Stimulated activated naive CD8-positive, alpha-beta T cell treated with anti-CD3 and anti-CD28 coated beads, Interleukin-15, amount 100 ng/mL, for 72 hours (primary cell): ENCODE measurements around the gene MACROD2.

ENCODE experiments used
- ATAC-seq: fragments of 150-1000 bp; cut with Tn5 transposase; 2 replicates; pipeline ENCODE4 v1.10.0; 2021; ENCODE audit warnings: mild to moderate bottlenecking, moderate library complexity
- DNase-seq, 2 donors: peaks; one replicate each; pipeline ENCODE4 v3.0.0; 2021 to 2022
- H3K27ac Mint-ChIP-seq, 2 donors: one replicate each; pipeline ENCODE4 v1.8.0; 2022; ENCODE audit warnings: mild to moderate bottlenecking in 2 of 2, mixed read lengths in 2 of 2, moderate library complexity in 2 of 2
- H3K27me3 Mint-ChIP-seq: one replicate; pipeline ENCODE4 v1.8.0; 2022; ENCODE audit warnings: mixed read lengths
- H3K4me1 Mint-ChIP-seq: one replicate; pipeline ENCODE4 v1.8.0; 2022; ENCODE audit warnings: mild to moderate bottlenecking, mixed read lengths
- H3K4me3 Mint-ChIP-seq, 2 donors: one replicate each; pipeline ENCODE4 v1.8.0; 2022; ENCODE audit warnings: mild to moderate bottlenecking in 2 of 2, mixed read lengths in 2 of 2, moderate library complexity in 1 of 2
- H3K9me3 Mint-ChIP-seq, 2 donors: one replicate each; pipeline ENCODE4 v1.8.0; 2022; ENCODE audit warnings: mixed read lengths in 2 of 2

Gene MACROD2

DNA sequence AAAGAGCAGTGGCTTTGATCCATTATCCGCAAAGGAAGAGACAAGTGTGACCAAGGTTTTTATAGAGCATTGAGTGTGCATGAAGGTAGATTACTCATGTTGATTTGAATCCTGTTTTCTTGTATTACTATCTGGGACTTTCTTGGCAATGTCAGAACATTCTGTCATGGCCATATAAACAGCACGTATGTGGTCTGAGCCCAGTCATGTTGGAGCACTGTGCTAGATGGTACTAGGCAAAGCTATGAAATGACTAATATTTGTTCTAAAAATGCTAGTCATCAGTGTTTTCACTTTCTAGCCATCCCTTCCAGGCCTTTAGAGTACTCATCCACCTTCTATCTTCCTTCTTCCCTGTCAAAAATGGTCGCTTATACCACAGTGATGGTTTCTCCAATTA, 620.7 kb downstream of the MACROD2 start:
- peaks cover 15 to 18% of the 10 kb centered on the region in 2 donors for H3K9me3 Mint-ChIP-seq
- H3K27ac Mint-ChIP-seq, result no peak overlapping the region
- DNase-seq (no peak), ATAC-seq (no peak)
- no peak overlapping the region for H3K4me3 Mint-ChIP-seq
- no peaks in the 10 kb centered on the region for H3K4me1 Mint-ChIP-seq
- H3K27me3 Mint-ChIP-seq, result no peaks in the 10 kb centered on the region

- DNase-seq (no peak), ATAC-seq (no peak)
- Mint-ChIP-seq H3K9me3 (peaks cover 15 to 18% of the 10 kb centered on the region in 2 donors), H3K4me3 (no peak overlapping the region), H3K27ac (no peak overlapping the region), H3K27me3 (no peaks in the 10 kb centered on the region), H3K4me1 (no peaks in the 10 kb centered on the region)
These were observed 621.8 kb downstream of the MACROD2 start for GRCh38 chr20:14617123-14617522.

GRCh38 chr20:14619411-14619810, 624.1 kb downstream of the MACROD2 start:
- ATAC-seq, result no peak
- H3K9me3 Mint-ChIP-seq, result peaks cover 18% of the 10 kb centered on the region in 2 donors
- no peaks in the 10 kb centered on the region for H3K27me3 Mint-ChIP-seq
- H3K4me3 Mint-ChIP-seq, result no peak overlapping the region
- no peak overlapping the region for H3K27ac Mint-ChIP-seq
- H3K4me1 Mint-ChIP-seq, result no peaks in the 10 kb centered on the region
- no peak for DNase-seq

DNA sequence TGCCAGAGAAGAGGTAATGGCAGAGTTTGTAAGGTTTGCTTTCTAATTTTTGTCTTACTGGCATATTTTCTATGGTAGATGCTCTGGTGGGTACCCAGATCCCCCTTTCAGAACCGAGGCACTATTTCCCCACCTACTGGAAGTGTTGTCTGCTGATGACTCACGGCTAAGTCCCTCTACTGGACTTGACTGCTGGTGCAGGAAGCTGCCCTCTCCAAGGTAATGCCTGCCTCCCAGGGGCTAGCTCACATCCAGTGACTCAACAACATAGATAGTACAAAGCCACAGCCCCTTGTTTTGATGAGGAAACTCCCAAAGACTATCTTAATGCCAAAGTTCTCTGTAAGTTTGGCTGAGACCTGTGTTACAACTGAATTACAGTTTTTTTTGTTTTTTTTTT, 627.5 kb downstream of the MACROD2 start:
- no peak overlapping the region for H3K27ac Mint-ChIP-seq
- H3K27me3 Mint-ChIP-seq, result no peaks in the 10 kb centered on the region
- ATAC-seq (no peak), DNase-seq (no peak)
- H3K4me1 Mint-ChIP-seq, result no peaks in the 10 kb centered on the region
- peaks cover 4 to 5% of the 10 kb centered on the region in 2 donors for H3K9me3 Mint-ChIP-seq
- H3K4me3 Mint-ChIP-seq, result no peak overlapping the region

- Mint-ChIP-seq H3K4me3 (no peak overlapping the region), H3K9me3 (peaks cover 12 to 18% of the 10 kb centered on the region in 2 donors), H3K4me1 (no peaks in the 10 kb centered on the region), H3K27me3 (no peaks in the 10 kb centered on the region), H3K27ac (no peak overlapping the region)
- no peak for ATAC-seq
- no peak for DNase-seq
These were observed 635.7 kb downstream of the MACROD2 start for GRCh38 chr20:14631011-14631410.

- ATAC-seq, result no peak
- Mint-ChIP-seq H3K4me3 (no peak overlapping the region), H3K27me3 (no peaks in the 10 kb centered on the region), H3K27ac (no peak overlapping the region), H3K4me1 (no peaks in the 10 kb centered on the region), H3K9me3 (peaks cover 12 to 27% of the 10 kb centered on the region in 2 donors)
- DNase-seq, result no peak
These were observed 637.6 kb downstream of the MACROD2 start for GRCh38 chr20:14632906-14633305.

DNA sequence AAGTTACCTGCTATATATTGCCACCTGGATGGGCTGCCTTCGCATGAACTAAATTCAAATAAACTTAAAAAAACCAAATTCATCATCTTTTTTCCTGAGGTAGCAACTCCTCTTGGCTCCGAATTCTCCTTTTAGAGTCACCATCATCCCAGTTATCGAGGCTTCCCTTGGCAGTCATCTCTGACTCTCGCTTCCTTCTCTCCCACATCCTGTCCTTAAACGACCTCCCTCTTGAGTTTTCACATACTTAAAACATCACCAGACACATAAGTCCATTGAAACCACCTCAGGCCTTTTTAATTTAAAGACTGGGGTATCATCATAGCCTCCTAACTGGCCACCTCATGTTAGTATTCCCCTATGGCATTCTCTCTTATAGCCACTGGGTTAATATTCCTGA, 638.2 kb downstream of the MACROD2 start:
- DNase-seq, result no peak
- H3K4me3 Mint-ChIP-seq, result no peak overlapping the region
- H3K27ac Mint-ChIP-seq, result no peak overlapping the region
- no peak for ATAC-seq
- no peaks in the 10 kb centered on the region for H3K4me1 Mint-ChIP-seq
- no peaks in the 10 kb centered on the region for H3K27me3 Mint-ChIP-seq
- peaks cover 12 to 27% of the 10 kb centered on the region in 2 donors for H3K9me3 Mint-ChIP-seq

DNA sequence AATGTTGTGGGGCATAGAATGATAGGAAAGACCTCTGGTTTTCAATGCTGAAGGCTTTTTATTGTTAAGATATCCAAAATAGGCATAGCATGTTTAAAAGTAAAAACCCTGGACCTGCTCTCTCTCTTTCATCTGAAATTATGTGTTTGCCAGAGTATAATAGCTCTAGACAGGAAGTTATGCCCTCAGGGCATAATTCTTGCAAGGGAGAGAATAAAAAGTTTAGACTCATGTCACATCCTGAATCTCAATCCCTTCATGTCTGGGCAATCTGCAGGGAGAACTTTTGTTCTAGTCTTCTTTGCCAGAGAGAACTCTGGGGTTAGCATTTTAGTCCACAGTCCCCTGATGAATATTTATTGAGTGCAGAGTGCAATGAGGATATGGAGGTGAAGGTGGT, 639.3 kb downstream of the MACROD2 start:
- ATAC-seq (no peak), DNase-seq (no peak)
- H3K9me3 Mint-ChIP-seq, result peaks cover 11 to 27% of the 10 kb centered on the region in 2 donors
- H3K27ac Mint-ChIP-seq, result no peak overlapping the region
- no peaks in the 10 kb centered on the region for H3K4me1 Mint-ChIP-seq
- H3K4me3 Mint-ChIP-seq, result no peak overlapping the region
- H3K27me3 Mint-ChIP-seq, result no peaks in the 10 kb centered on the region

GRCh38 chr20:14637441-14637840, 642.1 kb downstream of the MACROD2 start:
- Mint-ChIP-seq H3K4me3 (no peak overlapping the region), H3K27me3 (no peaks in the 10 kb centered on the region)

DNA sequence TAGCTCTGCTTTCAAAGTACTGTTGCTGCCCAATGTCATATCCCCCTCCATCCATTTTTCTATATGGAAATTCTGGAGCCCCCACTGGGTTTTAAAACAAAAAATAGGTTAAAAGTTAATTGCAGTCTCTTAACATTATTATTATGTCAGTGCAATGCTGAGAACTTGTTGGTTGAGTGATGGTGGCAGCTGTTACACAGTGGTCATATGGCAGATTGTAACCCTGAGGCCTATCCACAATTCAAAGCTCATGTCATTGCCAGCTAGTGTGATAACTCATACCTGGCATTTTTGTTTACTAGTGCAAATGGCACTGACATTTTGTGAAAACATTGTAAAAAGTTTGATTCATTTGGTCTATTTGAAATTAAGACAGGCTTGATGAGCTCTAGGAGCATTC, 647.8 kb downstream of the MACROD2 start:
- Mint-ChIP-seq H3K9me3 (peaks cover 0 to 4% of the 10 kb centered on the region in 2 donors), H3K27me3 (no peaks in the 10 kb centered on the region), H3K4me3 (no peak overlapping the region), H3K27ac (no peak overlapping the region), H3K4me1 (no peaks in the 10 kb centered on the region)
- DNase-seq, result no peak
- no peak for ATAC-seq

More at GRCh38 chr20:14637441-14637840, 642.1 kb downstream of the MACROD2 start:
- no peak for ATAC-seq
- Mint-ChIP-seq H3K27ac (no peak overlapping the region), H3K9me3 (peaks cover 6 to 27% of the 10 kb centered on the region in 2 donors), H3K4me1 (no peaks in the 10 kb centered on the region)
- DNase-seq, result no peak

- H3K9me3 Mint-ChIP-seq, result peaks cover 0 to 4% of the 10 kb centered on the region in 2 donors
- no peaks in the 10 kb centered on the region for H3K4me1 Mint-ChIP-seq
- no peak overlapping the region for H3K27ac Mint-ChIP-seq
- H3K27me3 Mint-ChIP-seq, result no peaks in the 10 kb centered on the region
- H3K4me3 Mint-ChIP-seq, result no peak overlapping the region
- DNase-seq (no peak), ATAC-seq (no peak)
These were observed 648.2 kb downstream of the MACROD2 start for GRCh38 chr20:14643556-14643955.

DNA sequence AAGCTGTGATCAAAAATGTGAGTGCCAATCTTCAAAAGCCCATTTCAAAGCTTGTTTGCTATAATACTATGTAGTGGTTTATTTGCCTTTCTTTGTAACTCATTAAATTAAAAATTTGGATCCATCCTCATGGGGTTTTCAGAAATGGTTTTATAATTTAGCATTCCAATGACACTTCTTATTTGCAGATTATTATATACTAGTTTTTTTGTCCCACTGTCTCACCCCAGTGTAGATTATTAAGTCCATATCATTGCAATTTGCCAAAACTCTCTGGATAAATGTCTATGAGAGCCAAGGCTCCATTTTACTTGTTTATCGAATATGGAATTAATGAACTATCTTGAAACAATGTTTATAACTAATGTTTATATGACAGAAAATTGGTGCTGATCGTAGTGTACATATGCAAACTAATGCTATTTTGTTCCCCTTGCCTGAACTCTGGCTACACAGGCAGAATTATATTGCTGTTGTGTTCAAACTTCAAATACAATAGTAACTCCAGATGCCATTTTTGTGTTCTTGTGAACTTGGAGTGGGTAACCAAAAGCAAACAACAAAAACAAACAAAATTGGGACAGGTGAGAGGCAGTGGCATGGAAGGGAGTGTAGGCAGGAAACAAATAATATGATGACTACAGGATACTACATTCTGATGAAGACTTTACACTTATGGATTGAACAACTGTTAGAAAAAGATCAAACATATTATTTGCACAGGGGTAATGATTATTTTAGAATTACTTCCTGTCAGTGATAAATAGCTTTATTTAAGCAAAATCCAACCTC, 649.2 kb downstream of the MACROD2 start:
- no peak for ATAC-seq
- Mint-ChIP-seq H3K27ac (no peak overlapping the region), H3K4me3 (no peak overlapping the region), H3K4me1 (no peaks in the 10 kb centered on the region), H3K27me3 (no peaks in the 10 kb centered on the region), H3K9me3 (peaks cover 0 to 4% of the 10 kb centered on the region in 2 donors)
- no peak for DNase-seq

DNA sequence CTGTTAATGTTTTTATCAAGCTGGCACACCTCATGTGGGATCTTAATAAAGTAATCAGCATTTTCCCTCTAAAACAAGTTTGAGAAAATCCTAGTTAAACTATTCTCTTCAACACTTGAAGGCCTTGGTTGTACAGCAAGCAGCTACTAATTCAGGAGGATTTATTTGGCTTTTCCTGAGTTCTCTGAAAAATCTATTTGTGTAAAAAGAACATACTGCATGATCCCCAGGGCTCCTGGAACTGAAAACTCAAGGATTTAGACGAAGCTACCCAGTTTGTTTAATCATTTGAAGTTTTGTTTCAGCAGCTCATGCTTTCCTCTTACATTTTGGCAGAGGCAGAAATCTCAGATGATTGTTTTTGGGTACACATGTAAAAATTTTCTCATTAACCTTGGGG, 651.7 kb downstream of the MACROD2 start:
- H3K9me3 Mint-ChIP-seq, result peaks cover 4 to 7% of the 10 kb centered on the region in 2 donors
- H3K27ac Mint-ChIP-seq, result no peak overlapping the region
- no peaks in the 10 kb centered on the region for H3K4me1 Mint-ChIP-seq
- no peak for ATAC-seq
- no peaks in the 10 kb centered on the region for H3K27me3 Mint-ChIP-seq
- no peak overlapping the region for H3K4me3 Mint-ChIP-seq
- no peak for DNase-seq

DNA sequence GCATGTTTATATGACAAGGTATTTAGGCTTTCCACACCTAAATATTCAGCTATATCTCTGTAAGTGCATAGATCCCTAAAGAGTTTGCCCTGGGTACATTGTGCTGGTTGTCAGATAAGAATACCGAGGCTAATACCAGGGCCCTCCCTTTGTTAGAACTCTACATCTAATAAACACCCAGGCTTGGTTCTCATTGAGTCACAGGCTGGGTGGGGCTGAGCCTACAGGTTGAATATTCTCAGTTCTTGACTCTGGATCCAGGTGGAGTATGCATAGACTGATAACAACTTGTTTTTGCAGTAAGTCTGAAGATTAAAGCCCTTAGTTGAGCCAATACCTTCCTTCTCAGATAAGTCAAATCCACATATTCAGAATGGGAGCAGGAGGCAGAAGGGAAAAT, 654.3 kb downstream of the MACROD2 start:
- ATAC-seq (no peak), DNase-seq (no peak)
- H3K4me3 Mint-ChIP-seq, result no peak overlapping the region
- H3K27ac Mint-ChIP-seq, result no peak overlapping the region
- no peaks in the 10 kb centered on the region for H3K4me1 Mint-ChIP-seq
- peaks cover 4 to 7% of the 10 kb centered on the region in 2 donors for H3K9me3 Mint-ChIP-seq
- no peaks in the 10 kb centered on the region for H3K27me3 Mint-ChIP-seq

DNA sequence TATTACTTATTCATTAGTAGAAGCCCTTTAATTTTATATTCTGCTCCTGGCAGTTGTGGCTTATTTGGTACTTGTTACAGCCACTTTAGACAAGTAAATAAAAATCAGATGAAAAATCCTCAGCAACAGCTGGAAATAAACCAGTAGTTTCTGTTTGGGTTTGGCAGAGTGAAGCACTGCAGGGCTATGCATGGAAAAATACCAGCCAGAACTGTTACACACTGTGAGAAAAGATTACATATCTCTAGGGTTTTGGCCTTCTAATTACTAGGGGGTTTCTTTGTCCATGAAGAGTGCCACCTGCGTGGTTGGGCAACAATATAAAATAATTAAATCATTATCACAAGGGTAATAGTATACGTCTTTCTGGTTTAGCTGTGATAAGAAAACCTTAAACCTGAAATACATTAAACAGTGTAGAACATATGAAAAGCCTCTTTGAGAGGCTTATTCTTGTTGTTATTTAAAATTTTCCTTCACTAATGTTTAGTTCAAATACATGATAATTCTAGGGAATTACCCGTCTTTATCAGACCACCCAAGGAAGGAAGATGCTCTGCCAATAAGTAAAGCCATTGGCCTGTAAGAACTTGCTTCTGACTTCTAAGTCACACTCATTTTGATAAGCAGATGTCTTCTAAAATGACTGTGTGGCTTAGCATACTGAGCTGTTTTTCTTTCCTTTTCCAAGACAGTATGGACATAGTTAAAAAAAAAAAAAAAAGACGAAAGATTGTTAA, 662.1 kb downstream of the MACROD2 start:
- Mint-ChIP-seq H3K27me3 (no peaks in the 10 kb centered on the region), H3K27ac (no peak overlapping the region), H3K9me3 (peaks cover 0 to 6% of the 10 kb centered on the region in 2 donors), H3K4me1 (no peaks in the 10 kb centered on the region), H3K4me3 (no peak overlapping the region)
- ATAC-seq, result no peak
- no peak for DNase-seq

DNA sequence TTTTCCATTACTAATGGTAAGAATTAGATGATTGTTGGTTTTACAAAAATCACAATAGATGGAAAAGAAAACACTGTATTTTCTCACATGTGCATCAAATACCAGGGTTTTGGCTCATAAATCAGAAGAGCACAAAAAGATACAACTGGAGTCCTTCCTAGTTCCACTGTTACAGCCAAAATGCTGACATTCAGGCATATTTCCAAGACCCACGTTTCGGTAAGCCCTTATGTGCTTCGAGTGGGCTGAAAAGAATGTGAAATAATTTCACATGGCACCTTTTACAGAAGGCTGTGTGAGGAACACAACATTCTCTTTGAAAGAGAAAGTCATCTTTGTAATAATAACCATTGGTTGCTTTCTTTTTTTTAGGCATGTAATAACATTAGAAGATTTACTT, 668.8 kb downstream of the MACROD2 start:
- ATAC-seq (no peak), DNase-seq (no peak)
- no peaks in the 10 kb centered on the region for H3K27me3 Mint-ChIP-seq
- H3K4me1 Mint-ChIP-seq, result no peaks in the 10 kb centered on the region
- H3K9me3 Mint-ChIP-seq, result peaks cover 0 to 10% of the 10 kb centered on the region in 2 donors
- no peak overlapping the region for H3K4me3 Mint-ChIP-seq
- H3K27ac Mint-ChIP-seq, result no peak overlapping the region
